ENCODE measurements around the gene FRG1. TPM values are rescaled to one million over a fixed set of nuclear protein-coding genes. Genes with fewer than 3 reads are reported as not detected.

Gene FRG1
- total RNA-seq, 2 experiments from 2014 or later, result 47.7 to 51.9 TPM

Other genes with a start within 250 kb of the FRG1 start
- gene FRG2, start 86.4 kb downstream of the FRG1 start, total RNA-seq, result not detected
- under 1 TPM in 1 of 2 experiments, not detected in 1; 0.05 TPM for gene DBET, start 123.6 kb downstream of the FRG1 start, total RNA-seq
- gene DUX4, start 232.9 kb downstream of the FRG1 start, total RNA-seq, result not detected

Data from activated naive CD4-positive, alpha-beta T cell treated with anti-CD3 and anti-CD28 coated beads for 36 hours (primary cell).